Uterus (tissue), 2 donors: ENCODE measurements around the gene RBM47.

Source experiments
- POLR2A ChIP-seq, 2 donors: fragments of 450-650 bp; IDR thresholded peaks; one replicate each; pipeline ENCODE4 v1.6.1; 2016; ENCODE audit warnings: antibody characterized with exemption in 2 of 2, mild to moderate bottlenecking in 1 of 2, moderate library complexity in 1 of 2
- TF ChIP-seq, protein P1 (sequence below), 4 experiments: fragments of 200-600 bp in 2 of 4; fragments of 450-650 bp in 2 of 4; sonication (generic) in 2 of 4; IDR thresholded peaks; one replicate each; pipeline ENCODE4 v1.5.1; 2016 to 2019; ENCODE audit warnings: antibody characterized with exemption in 4 of 4, mild to moderate bottlenecking in 2 of 4, moderate library complexity in 1 of 4

GRCh38 chr4:40521957-40522356, 107.7 kb downstream of the RBM47 start:
- TF ChIP-seq POLR2A (IDR thresholded peaks at IDR 0.05), result no peak
- TF ChIP-seq, protein P1, sequence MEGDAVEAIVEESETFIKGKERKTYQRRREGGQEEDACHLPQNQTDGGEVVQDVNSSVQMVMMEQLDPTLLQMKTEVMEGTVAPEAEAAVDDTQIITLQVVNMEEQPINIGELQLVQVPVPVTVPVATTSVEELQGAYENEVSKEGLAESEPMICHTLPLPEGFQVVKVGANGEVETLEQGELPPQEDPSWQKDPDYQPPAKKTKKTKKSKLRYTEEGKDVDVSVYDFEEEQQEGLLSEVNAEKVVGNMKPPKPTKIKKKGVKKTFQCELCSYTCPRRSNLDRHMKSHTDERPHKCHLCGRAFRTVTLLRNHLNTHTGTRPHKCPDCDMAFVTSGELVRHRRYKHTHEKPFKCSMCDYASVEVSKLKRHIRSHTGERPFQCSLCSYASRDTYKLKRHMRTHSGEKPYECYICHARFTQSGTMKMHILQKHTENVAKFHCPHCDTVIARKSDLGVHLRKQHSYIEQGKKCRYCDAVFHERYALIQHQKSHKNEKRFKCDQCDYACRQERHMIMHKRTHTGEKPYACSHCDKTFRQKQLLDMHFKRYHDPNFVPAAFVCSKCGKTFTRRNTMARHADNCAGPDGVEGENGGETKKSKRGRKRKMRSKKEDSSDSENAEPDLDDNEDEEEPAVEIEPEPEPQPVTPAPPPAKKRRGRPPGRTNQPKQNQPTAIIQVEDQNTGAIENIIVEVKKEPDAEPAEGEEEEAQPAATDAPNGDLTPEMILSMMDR (IDR thresholded peaks at IDR 0.05), result no peak
